ENCODE measurements around the gene NAALADL2. TPM values are rescaled to one million over a fixed set of nuclear protein-coding genes. Genes with fewer than 3 reads are reported as not detected.

The NAALADL2 gene
- total and polyA plus RNA-seq, 2 donors: 0.68 to 4.9 TPM

DNA sequence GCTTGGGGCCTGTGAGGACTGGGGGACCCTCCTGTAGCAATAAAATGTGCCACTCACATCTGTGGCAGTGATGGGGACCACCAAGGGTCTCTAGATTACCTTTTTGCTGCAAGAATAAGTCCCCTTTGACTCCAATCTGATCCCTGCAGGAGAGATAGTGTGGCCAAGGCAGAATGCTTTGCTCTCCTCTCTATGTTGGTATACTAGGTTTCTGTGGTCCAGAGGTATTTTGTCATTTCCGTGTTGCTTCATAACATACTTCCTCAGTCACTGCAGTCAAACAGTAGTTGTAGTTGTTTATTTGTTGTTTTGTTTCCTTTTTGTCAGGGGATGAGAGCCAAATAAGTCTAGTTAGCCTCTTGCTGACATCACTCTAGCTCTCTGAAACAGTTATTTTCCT is 13.1 kb upstream of the NAALADL2 start:
- no peak overlapping the region for H3K4me3 ChIP-seq (ENCODE audit: low read length in 2 of 2)
- H3K27me3 ChIP-seq (ENCODE audit: control insufficient read depth in 2 of 2, insufficient read depth in 1 of 2, low read length in 1 of 2): no peaks in the 10 kb centered on the region
- H3K27ac ChIP-seq (ENCODE audit: low read depth in 1 of 2, low read length in 1 of 2): no peak overlapping the region
- peaks cover 0 to 9% of the 10 kb centered on the region in 2 donors for H3K9me3 ChIP-seq (ENCODE audit: control insufficient read depth in 2 of 2, insufficient read depth in 1 of 2, low read length in 1 of 2)
- DNase-seq (ENCODE audit: low read depth in 6 of 9, low spot score in 9 of 9): no peak
- WGBS: 94% methylated on average over 1 of the region's 1 CpG
- H3K4me1 ChIP-seq (ENCODE audit: control insufficient read depth in 2 of 2, insufficient read depth in 2 of 2, low read length in 2 of 2): no peaks in the 10 kb centered on the region
- H3K36me3 ChIP-seq (ENCODE audit: control insufficient read depth in 2 of 2, insufficient read depth in 2 of 2, low read length in 1 of 2): no peaks in the 10 kb centered on the region

DNA sequence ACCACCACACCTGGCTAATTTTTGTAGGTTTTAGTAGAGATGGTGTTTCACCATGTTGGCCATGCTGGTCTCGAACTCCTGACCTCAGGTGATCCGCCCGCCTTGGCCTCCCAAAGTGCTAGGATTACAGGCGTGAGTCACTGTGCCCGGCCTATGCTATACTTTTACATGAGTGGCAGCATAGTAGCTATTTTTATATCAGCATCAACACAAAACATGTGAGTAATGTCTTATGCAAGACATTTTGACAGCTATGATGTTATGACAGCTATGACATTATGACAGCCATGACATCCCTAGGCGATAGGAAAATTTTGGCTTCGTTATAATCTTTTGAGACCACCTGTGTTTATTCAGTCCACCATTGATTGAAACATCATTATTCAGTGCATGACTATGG is 4.1 kb upstream of the NAALADL2 start:
- H3K4me3 ChIP-seq (ENCODE audit: low read length in 2 of 2): no peak overlapping the region
- H3K36me3 ChIP-seq (ENCODE audit: control insufficient read depth in 2 of 2, insufficient read depth in 2 of 2, low read length in 1 of 2): no peaks in the 10 kb centered on the region
- no peaks in the 10 kb centered on the region for H3K9me3 ChIP-seq (ENCODE audit: control insufficient read depth in 2 of 2, insufficient read depth in 1 of 2, low read length in 1 of 2)
- no peaks in the 10 kb centered on the region for H3K4me1 ChIP-seq (ENCODE audit: control insufficient read depth in 2 of 2, insufficient read depth in 2 of 2, low read length in 2 of 2)
- WGBS: 95% methylated on average over 7 of the region's 7 CpGs
- H3K27me3 ChIP-seq (ENCODE audit: control insufficient read depth in 2 of 2, insufficient read depth in 1 of 2, low read length in 1 of 2): no peaks in the 10 kb centered on the region
- H3K27ac ChIP-seq (ENCODE audit: low read depth in 1 of 2, low read length in 1 of 2): no peak overlapping the region
- DNase-seq (ENCODE audit: low read depth in 6 of 9, low spot score in 9 of 9): no peak

DNA sequence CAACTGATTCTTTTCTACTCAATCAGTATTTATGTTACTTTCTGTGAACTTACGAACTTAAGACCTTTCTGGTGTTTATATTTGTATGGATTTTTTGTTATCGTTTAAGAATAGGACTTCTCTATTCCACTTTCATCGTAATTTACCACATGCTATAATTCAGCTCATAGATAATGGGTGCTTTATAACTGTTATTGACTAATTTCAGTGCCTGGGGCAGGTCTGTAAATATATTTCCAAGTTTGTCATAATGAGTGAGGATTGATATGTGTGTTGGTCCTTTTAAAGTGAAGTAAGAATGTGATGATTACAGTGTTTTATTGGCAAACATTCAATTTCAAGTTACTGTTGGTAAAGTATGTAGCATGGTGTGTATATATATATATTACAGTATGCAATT is 1.8 kb upstream of the NAALADL2 start:
- no peak for DNase-seq (ENCODE audit: low read depth in 6 of 9, low spot score in 9 of 9)
- Histone ChIP-seq H3K27ac (ENCODE audit: low read depth in 1 of 2, low read length in 1 of 2) (no peak overlapping the region), H3K9me3 (ENCODE audit: control insufficient read depth in 2 of 2, insufficient read depth in 1 of 2, low read length in 1 of 2) (no peaks in the 10 kb centered on the region), H3K4me1 (ENCODE audit: control insufficient read depth in 2 of 2, insufficient read depth in 2 of 2, low read length in 2 of 2) (no peaks in the 10 kb centered on the region), H3K27me3 (ENCODE audit: control insufficient read depth in 2 of 2, insufficient read depth in 1 of 2, low read length in 1 of 2) (no peaks in the 10 kb centered on the region), H3K36me3 (ENCODE audit: control insufficient read depth in 2 of 2, insufficient read depth in 2 of 2, low read length in 1 of 2) (no peaks in the 10 kb centered on the region), H3K4me3 (ENCODE audit: low read length in 2 of 2) (no peak overlapping the region)
- WGBS: 97% methylated on average over 3 of the region's 3 CpGs

- Histone ChIP-seq H3K27me3 (ENCODE audit: control insufficient read depth in 2 of 2, insufficient read depth in 1 of 2, low read length in 1 of 2) (no peaks in the 10 kb centered on the region), H3K4me3 (ENCODE audit: low read length in 2 of 2) (no peak overlapping the region), H3K27ac (ENCODE audit: low read depth in 1 of 2, low read length in 1 of 2) (no peak overlapping the region), H3K36me3 (ENCODE audit: control insufficient read depth in 2 of 2, insufficient read depth in 2 of 2, low read length in 1 of 2) (no peaks in the 10 kb centered on the region), H3K9me3 (ENCODE audit: control insufficient read depth in 2 of 2, insufficient read depth in 1 of 2, low read length in 1 of 2) (no peaks in the 10 kb centered on the region), H3K4me1 (ENCODE audit: control insufficient read depth in 2 of 2, insufficient read depth in 2 of 2, low read length in 2 of 2) (no peaks in the 10 kb centered on the region)
- 95% methylated on average over 1 of the region's 1 CpG for WGBS
- DNase-seq (ENCODE audit: low read depth in 6 of 9, low spot score in 9 of 9): no peak
These were observed 781 bp upstream of the NAALADL2 start for GRCh38 chr3:174858353-174858752.

- Histone ChIP-seq H3K4me1 (ENCODE audit: control insufficient read depth in 2 of 2, insufficient read depth in 2 of 2, low read length in 2 of 2) (no peaks in the 10 kb centered on the region), H3K4me3 (ENCODE audit: low read length in 2 of 2) (no peak overlapping the region), H3K9me3 (ENCODE audit: control insufficient read depth in 2 of 2, insufficient read depth in 1 of 2, low read length in 1 of 2) (no peaks in the 10 kb centered on the region), H3K27ac (ENCODE audit: low read depth in 1 of 2, low read length in 1 of 2) (no peak overlapping the region), H3K27me3 (ENCODE audit: control insufficient read depth in 2 of 2, insufficient read depth in 1 of 2, low read length in 1 of 2) (no peaks in the 10 kb centered on the region), H3K36me3 (ENCODE audit: control insufficient read depth in 2 of 2, insufficient read depth in 2 of 2, low read length in 1 of 2) (no peaks in the 10 kb centered on the region)
- DNase-seq (ENCODE audit: low read depth in 6 of 9, low spot score in 9 of 9): no peak
- 91% methylated on average over 3 of the region's 3 CpGs for WGBS
These were observed 622 bp downstream of the NAALADL2 start for GRCh38 chr3:174859756-174860155.

GRCh38 chr3:174862101-174862500 is 3.0 kb downstream of the NAALADL2 start:
- Histone ChIP-seq H3K27me3 (ENCODE audit: control insufficient read depth in 2 of 2, insufficient read depth in 1 of 2, low read length in 1 of 2) (no peaks in the 10 kb centered on the region), H3K4me1 (ENCODE audit: control insufficient read depth in 2 of 2, insufficient read depth in 2 of 2, low read length in 2 of 2) (no peaks in the 10 kb centered on the region), H3K4me3 (ENCODE audit: low read length in 2 of 2) (no peak overlapping the region), H3K9me3 (ENCODE audit: control insufficient read depth in 2 of 2, insufficient read depth in 1 of 2, low read length in 1 of 2) (no peaks in the 10 kb centered on the region), H3K27ac (ENCODE audit: low read depth in 1 of 2, low read length in 1 of 2) (no peak overlapping the region), H3K36me3 (ENCODE audit: control insufficient read depth in 2 of 2, insufficient read depth in 2 of 2, low read length in 1 of 2) (no peaks in the 10 kb centered on the region)
- DNase-seq (ENCODE audit: low read depth in 6 of 9, low spot score in 9 of 9): no peak
- 83% methylated on average over 3 of the region's 3 CpGs for WGBS

- Histone ChIP-seq H3K36me3 (ENCODE audit: control insufficient read depth in 2 of 2, insufficient read depth in 2 of 2, low read length in 1 of 2) (no peaks in the 10 kb centered on the region), H3K27ac (ENCODE audit: low read depth in 1 of 2, low read length in 1 of 2) (no peak overlapping the region), H3K4me1 (ENCODE audit: control insufficient read depth in 2 of 2, insufficient read depth in 2 of 2, low read length in 2 of 2) (no peaks in the 10 kb centered on the region), H3K4me3 (ENCODE audit: low read length in 2 of 2) (no peak overlapping the region), H3K27me3 (ENCODE audit: control insufficient read depth in 2 of 2, insufficient read depth in 1 of 2, low read length in 1 of 2) (no peaks in the 10 kb centered on the region), H3K9me3 (ENCODE audit: control insufficient read depth in 2 of 2, insufficient read depth in 1 of 2, low read length in 1 of 2) (no peaks in the 10 kb centered on the region)
- no peak for DNase-seq (ENCODE audit: low read depth in 6 of 9, low spot score in 9 of 9)
- 86% methylated on average over 3 of the region's 3 CpGs for WGBS
These were observed 3.5 kb downstream of the NAALADL2 start for GRCh38 chr3:174862666-174863065.

DNA sequence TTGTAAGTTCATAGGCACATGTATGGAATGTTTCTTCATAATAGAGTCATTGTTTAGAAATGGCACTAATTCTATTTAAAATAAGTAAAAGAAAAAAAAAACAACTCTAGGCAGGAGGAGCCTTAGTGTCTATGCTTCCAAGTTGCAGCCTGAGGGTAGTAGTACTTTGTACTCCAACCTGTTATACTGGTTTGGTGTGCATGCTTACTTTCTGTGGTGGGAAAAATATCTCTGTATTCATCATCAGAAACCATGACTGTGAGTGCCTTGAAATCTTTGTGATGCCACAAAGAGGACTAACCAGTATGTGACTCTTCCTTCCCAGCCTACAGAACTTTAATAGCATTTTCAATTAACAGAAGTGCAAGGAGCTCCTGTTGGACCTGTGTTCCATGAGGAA is 4.4 kb downstream of the NAALADL2 start:
- H3K4me3 ChIP-seq (ENCODE audit: low read length in 2 of 2): no peak overlapping the region
- H3K36me3 ChIP-seq (ENCODE audit: control insufficient read depth in 2 of 2, insufficient read depth in 2 of 2, low read length in 1 of 2): no peaks in the 10 kb centered on the region
- DNase-seq (ENCODE audit: low read depth in 6 of 9, low spot score in 9 of 9): no peak
- H3K9me3 ChIP-seq (ENCODE audit: control insufficient read depth in 2 of 2, insufficient read depth in 1 of 2, low read length in 1 of 2): no peaks in the 10 kb centered on the region
- no peaks in the 10 kb centered on the region for H3K4me1 ChIP-seq (ENCODE audit: control insufficient read depth in 2 of 2, insufficient read depth in 2 of 2, low read length in 2 of 2)
- no peak overlapping the region for H3K27ac ChIP-seq (ENCODE audit: low read depth in 1 of 2, low read length in 1 of 2)
- H3K27me3 ChIP-seq (ENCODE audit: control insufficient read depth in 2 of 2, insufficient read depth in 1 of 2, low read length in 1 of 2): no peaks in the 10 kb centered on the region

DNA sequence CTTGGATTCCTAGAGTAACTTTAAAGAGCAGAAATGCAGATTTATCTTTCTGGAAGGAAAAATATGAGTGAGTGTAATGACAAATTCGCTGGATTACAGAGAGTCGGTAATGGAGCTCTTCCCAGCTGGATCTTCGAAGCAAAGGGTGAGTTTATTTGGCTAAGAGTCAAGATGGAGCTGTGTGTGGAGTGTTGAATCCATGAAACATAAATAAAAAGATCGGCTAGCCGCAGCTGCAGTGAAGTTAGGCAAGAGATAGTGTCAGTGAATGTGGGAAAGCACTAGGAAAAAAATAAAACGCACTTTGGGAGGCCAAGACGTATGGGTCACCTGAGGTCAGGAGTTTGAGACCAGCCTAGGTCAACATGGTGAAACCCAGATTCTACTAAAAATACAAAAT is 10.3 kb downstream of the NAALADL2 start:
- Histone ChIP-seq H3K4me1 (ENCODE audit: control insufficient read depth in 2 of 2, insufficient read depth in 2 of 2, low read length in 2 of 2) (no peaks in the 10 kb centered on the region), H3K9me3 (ENCODE audit: control insufficient read depth in 2 of 2, insufficient read depth in 1 of 2, low read length in 1 of 2) (no peaks in the 10 kb centered on the region), H3K4me3 (ENCODE audit: low read length in 2 of 2) (no peak overlapping the region), H3K27me3 (ENCODE audit: control insufficient read depth in 2 of 2, insufficient read depth in 1 of 2, low read length in 1 of 2) (no peaks in the 10 kb centered on the region), H3K27ac (ENCODE audit: low read depth in 1 of 2, low read length in 1 of 2) (no peak overlapping the region), H3K36me3 (ENCODE audit: control insufficient read depth in 2 of 2, insufficient read depth in 2 of 2, low read length in 1 of 2) (no peaks in the 10 kb centered on the region)
- 96% methylated on average over 7 of the region's 7 CpGs for WGBS
- no peak for DNase-seq (ENCODE audit: low read depth in 6 of 9, low spot score in 9 of 9)

All from thymus (tissue), 11 donors.